Astrocyte of the spinal cord (primary cell): ENCODE measurements around the gene FGD4.

Experiments used
- DNase-seq: peaks from one replicate; pipeline ENCODE4 v3.0.0; 2011; ENCODE audit warnings: low read depth, low spot score
- H3K4me3 ChIP-seq: 2 replicates; pipeline ENCODE4 v1.5.1; 2011; ENCODE audit warnings: low read depth, mild to moderate bottlenecking, low read length, moderate library complexity
- CTCF ChIP-seq: IDR thresholded peaks from 2 replicates; pipeline ENCODE4 v1.5.1; 2012; ENCODE audit warnings: low read depth, mild to moderate bottlenecking, low read length, inconsistent platforms
- in situ Hi-C: cut with HindIII; loops from 2 replicates; pipeline ENCODE4 v1.10.0; 2017; ENCODE audit warnings: low sequenced_read_pairs

FGD4 gene

GRCh38 chr12:32651151-32651955 lies 252.0 kb downstream of the FGD4 start:
- no peak for DNase-seq
- in situ Hi-C loops = no loop called here
- TF ChIP-seq CTCF = no peak
- no peak overlapping the region for H3K4me3 ChIP-seq

GRCh38 chr12:32651956-32652210 lies 252.5 kb downstream of the FGD4 start:
- H3K4me3 ChIP-seq = no peak overlapping the region
- no peak for TF ChIP-seq CTCF
- no peak for DNase-seq
- in situ Hi-C loops = no loop called here

- in situ Hi-C loops = no loop called here
- H3K4me3 ChIP-seq = no peak overlapping the region
- no peak for DNase-seq
- no peak for TF ChIP-seq CTCF
These were observed 260.6 kb downstream of the FGD4 start for GRCh38 chr12:32659908-32660440.

- no peak for DNase-seq
- in situ Hi-C loops = no loop called here
- no peak for TF ChIP-seq CTCF
- H3K4me3 ChIP-seq = no peak overlapping the region
These were observed 262.3 kb downstream of the FGD4 start for GRCh38 chr12:32661706-32662105.

- DNase-seq = no peak
- in situ Hi-C loops = no loop called here
- no peak for TF ChIP-seq CTCF
- no peak overlapping the region for H3K4me3 ChIP-seq
These were observed 263.3 kb downstream of the FGD4 start for GRCh38 chr12:32662665-32663064.

- no peak for DNase-seq
- in situ Hi-C loops = no loop called here
These were observed 266.7 kb downstream of the FGD4 start for GRCh38 chr12:32666018-32666417.

More at GRCh38 chr12:32666018-32666417, 266.7 kb downstream of the FGD4 start:
- no peak overlapping the region for H3K4me3 ChIP-seq
- no peak for TF ChIP-seq CTCF
